Measurements from ENCODE around the gene NFKBIE.
A peak's percentile ranks its signal among the peaks of the same experiment; 100 is the strongest.

The NFKBIE gene

DNA sequence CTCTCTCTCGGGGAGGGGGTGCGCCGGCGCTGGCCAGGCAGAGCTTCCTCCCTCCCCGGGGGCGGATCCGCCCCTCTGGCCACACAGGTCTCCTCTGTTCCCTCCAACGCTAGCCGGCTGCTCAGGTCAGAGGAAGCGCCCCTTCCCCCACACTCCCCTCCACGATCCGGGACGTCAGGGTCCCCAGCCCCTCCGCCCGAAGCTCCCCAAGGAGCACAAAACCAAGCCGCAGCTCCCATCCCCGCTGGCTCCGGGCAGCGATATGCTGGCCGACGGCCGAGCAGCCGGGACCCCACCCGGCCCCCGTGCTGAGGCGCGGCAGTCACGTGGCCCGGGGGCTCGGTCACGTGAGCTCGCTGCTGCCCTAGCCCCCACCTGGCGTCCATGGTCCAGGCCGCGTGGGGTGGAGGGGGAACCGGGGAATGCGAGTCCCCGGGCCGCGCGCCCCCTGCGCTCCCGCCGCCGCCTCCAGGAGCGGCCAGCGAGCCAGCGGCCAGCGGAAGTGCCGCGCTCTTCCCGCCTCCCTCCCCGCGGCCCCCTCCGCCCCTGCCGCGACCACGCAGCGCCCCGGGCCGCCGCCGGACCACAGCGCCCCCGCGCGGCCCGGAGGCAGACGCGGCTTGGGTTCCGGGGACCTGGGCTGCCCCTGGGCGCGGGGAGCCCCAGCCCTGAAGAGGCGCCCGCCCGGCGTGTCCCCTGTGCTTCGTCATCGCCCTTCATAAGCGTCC is 8.2 kb downstream of the NFKBIE start, which contains the start of gene SLC35B2:
SLC35B2 (minus strand) TSS at position 504 of the 728 bp plus-strand sequence; CDS start at position 386, 118 bp downstream.
- peak; percentile 67 to 80 for DNase-seq

DNA sequence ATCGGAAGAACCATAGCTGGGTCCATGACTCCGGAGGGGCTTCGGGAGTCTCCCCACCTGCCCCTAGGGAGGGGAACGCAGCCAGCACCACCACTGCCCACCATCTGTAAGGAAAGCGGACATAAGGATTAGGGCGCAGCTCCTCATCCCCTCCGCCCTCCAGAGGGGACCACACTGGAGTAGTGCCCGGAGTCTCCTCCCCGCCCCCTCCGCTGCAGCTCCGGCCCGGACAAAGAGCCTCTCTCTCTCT is 8.7 kb downstream of the NFKBIE start:
- DNase-seq, result no peak

DNA sequence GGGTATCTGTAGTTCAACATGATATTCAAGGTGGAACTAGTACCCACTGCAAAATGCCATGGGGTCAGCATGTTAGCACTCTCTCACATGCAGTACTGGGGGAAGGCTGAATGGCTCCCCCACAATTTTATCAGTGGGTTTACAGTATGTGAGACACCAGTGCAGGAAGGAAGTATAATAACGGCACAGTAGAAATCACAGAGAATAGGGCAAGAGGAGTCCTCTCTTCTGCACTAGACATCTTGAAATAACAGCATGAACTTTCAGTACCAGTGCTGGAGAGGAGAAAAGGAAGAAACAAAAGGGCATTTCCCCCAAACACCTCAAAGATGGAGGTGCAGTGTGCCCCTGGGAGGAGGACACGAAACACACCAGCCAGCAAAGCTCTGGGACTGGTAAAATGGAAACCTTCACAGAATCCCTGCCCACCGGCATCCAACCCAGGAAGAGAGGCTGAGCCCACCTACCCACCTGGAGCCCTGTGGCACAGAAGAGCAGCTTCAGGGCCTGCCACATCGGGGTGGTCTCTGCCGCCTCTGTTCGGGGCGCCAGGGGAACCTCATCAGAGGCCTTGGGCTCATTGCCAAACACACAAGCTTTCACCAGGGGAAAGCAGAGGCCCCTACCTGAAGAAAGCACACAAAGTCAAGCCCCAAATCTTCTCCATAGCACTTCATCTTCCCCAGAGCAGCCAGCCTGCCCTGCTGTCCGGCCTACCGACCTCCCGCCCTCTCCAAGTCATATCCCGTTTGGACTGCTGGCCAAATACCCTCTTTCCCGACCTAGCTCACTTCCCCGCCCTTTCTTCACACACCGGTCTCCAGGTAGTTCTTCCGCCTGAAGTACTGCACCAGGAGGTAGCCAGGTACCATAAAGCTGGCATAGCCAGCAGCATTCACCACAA is 9.2 kb downstream of the NFKBIE start:
- DNase-seq, result no peak

DNA sequence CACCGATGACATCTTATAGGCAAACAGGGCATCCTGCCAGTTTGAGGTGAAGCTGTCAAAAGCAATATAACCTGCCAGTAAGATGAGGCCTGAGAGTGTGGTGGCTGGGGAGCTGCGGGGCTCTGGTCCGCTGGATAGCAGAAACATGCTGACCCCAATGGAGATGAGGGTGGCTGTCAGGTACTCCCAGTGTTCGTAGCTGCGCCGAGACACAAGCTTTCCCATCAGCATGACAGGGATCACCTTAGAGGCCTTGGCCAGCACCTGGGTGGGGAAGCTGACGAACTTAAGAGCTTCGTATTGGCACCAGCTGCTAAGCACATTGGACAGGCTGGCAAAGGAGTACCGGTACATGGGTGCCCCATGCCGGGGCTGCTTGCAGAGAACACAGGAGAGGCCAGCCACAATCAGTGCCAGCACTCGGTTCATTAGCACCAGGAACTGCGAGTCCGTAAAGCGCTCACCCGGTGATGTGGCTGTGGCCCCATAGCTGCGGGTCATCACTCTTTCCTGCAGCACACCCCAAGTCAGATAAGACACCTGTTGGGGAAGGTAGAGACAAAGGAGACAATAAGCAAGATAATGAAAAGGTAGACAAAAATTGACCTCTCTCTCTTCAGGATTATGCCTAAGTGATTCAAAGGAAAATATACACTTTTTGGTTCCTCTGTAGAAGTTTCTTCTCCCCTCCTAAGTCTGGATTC is 10.1 kb downstream of the NFKBIE start:
- no peak for DNase-seq

DNA sequence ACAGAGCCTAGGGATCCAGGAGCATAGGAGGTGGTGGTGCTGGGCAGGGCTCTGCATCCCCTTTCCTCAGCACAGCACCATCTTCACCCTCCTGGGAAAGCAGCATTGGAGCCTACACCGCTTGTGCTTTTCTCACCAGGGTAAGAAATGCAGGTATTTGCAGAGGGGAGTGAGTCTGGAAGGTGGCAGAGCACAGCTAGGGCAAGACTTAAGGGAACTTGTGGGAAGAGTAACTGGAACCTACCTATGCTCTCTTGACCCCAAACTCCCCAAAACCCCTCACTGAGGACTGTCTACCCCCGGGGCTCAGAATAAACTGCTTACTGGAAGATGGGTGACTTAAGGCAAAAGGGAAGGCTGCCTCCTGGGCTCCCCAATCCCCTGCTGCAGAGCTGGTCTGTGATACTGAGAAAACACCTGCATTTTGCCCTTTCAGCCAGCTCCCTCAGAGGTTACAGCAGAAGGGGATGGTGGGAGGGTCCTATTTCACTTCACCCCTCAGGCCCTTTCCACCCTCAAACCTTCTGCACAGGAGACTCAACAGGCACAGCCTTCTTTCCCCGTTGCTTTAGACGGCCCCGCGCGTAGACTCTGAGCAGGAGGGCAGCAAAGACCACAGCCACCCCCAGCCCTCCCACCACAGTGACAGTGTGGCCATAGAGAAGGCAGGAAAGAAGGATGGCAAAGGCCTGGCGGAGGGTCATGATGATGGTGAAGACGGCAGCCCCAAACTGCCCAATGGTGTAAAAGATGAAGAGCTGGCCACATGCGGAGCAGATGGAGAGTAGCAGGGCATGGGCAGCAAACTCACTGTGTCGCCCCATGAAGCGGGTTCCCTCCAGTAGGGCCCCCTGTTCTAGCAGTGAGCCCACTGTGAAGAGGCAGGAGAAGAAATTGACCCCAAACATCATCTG is 10.9 kb downstream of the NFKBIE start:
- no peak for DNase-seq

DNA sequence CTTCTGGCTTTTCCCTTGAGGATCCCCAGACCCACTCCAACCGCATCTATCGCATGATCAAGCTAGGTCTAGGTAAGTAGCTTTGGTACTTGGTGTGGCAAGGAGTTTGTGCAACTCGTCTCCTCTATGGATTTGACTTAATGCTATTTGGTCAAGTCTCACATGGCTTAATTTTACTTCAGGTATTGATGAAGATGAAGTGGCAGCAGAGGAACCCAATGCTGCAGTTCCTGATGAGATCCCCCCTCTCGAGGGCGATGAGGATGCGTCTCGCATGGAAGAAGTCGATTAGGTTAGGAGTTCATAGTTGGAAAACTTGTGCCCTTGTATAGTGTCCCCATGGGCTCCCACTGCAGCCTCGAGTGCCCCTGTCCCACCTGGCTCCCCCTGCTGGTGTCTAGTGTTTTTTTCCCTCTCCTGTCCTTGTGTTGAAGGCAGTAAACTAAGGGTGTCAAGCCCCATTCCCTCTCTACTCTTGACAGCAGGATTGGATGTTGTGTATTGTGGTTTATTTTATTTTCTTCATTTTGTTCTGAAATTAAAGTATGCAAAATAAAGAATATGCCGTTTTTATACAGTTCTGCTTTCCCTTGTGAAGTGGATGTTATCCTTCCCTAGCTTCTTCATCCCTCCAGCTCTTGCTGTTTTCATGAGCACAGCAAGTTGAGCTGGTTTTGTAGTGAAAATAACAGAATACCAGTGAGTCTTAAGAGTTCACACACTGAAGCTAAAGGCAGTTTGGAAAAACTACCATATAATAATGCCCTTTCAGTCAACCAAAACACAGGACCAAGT is 11.8 kb downstream of the NFKBIE start:
- peak in 1 of 2 experiments; percentile 30 for DNase-seq

DNA sequence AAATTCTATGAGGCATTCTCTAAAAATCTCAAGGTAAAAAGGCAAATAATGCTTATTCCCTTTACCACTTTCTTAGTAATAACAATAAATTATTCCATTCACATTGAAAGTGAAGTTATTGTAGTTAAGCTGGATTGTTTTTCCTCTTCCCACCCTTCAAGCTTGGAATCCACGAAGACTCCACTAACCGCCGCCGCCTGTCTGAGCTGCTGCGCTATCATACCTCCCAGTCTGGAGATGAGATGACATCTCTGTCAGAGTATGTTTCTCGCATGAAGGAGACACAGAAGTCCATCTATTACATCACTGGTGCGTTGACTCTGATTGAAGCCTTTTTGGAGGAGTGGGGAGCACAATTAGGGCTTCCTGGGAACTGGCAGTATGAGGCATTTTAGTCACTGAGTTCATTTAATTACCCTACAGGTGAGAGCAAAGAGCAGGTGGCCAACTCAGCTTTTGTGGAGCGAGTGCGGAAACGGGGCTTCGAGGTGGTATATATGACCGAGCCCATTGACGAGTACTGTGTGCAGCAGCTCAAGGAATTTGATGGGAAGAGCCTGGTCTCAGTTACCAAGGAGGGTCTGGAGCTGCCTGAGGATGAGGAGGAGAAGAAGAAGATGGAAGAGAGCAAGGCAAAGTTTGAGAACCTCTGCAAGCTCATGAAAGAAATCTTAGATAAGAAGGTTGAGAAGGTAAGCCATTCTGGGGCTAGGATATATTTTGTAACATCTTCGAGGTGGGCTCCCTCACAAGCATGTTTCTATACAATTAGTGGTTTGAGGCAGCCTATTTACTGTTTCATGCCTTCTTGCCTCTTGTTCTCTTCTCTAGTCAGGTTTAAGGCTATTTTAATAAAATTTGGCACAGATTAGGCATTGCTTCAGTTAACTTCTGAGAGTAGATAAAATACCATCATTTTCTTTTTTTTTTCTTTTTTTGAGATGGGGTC is 13.5 kb downstream of the NFKBIE start:
- DNase-seq, result no peak

DNA sequence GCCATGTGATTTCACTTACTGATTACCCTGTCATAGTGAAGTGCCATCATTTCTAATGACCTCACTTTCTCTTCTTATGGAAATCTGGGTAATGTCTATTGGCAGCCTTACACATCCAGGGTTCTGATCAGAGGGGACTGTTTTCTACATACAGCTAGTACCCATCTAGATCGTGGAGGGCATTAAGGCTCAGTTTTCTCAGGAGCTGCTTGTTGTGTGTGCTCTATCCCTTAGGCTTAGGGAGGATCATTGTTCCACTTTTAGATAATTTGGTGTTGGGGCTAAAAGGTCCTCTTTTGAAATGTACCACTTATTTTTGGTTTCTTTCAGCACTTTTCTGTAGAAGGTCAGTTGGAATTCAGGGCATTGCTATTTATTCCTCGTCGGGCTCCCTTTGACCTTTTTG is 14.6 kb downstream of the NFKBIE start:
- no peak for DNase-seq

DNA sequence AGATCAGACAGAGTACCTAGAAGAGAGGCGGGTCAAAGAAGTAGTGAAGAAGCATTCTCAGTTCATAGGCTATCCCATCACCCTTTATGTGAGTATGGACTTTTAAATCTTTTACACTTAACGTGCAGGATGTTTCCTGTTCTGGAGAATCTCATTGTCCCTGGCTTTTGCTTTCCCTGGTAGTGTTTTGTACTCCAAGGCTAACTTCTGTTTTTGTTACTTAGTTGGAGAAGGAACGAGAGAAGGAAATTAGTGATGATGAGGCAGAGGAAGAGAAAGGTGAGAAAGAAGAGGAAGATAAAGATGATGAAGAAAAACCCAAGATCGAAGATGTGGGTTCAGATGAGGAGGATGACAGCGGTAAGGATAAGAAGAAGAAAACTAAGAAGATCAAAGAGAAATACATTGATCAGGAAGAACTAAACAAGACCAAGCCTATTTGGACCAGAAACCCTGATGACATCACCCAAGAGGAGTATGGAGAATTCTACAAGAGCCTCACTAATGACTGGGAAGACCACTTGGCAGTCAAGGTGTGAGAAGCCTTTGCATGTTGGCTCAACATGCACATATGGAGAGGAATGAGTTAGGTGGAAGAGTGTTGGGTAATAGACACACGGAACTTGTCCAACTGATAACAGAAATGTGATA is 15.2 kb downstream of the NFKBIE start:
- DNase-seq, result no peak

DNA sequence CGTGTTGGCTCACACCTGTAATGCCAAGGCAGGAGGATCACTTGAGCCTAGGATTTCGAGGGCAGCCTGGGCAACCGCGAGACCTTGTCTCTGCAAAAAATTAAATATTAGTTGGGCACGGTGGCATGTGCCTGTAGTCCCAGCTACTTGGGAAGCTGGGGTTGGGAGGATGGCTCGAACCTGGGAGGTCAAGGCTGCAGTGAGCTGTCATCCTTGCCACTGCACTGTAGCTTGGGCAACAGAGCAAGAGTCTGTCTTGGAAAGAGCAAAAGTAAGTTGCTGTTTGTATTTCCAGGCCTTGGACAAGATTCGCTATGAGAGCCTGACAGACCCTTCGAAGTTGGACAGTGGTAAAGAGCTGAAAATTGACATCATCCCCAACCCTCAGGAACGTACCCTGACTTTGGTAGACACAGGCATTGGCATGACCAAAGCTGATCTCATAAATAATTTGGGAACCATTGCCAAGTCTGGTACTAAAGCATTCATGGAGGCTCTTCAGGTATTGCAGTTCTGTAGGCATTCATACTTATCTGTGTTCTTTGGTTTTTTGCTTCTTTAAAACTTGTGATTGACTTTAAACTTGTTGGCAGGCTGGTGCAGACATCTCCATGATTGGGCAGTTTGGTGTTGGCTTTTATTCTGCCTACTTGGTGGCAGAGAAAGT is 16.1 kb downstream of the NFKBIE start:
- DNase-seq, result no peak

DNA sequence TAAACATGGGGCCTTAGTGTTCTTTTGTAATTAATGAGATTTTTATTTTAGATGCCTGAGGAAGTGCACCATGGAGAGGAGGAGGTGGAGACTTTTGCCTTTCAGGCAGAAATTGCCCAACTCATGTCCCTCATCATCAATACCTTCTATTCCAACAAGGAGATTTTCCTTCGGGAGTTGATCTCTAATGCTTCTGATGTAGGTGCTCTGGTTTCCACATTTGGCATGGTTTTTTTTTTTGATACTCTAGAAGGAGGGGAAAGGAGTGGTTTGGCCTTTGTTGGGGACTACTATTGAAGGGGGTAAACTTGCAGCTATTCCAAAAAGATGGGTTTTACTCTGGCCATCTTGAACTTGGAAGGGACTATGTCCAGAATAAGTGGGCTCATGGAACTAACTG is 16.8 kb downstream of the NFKBIE start:
- no peak for DNase-seq

DNA sequence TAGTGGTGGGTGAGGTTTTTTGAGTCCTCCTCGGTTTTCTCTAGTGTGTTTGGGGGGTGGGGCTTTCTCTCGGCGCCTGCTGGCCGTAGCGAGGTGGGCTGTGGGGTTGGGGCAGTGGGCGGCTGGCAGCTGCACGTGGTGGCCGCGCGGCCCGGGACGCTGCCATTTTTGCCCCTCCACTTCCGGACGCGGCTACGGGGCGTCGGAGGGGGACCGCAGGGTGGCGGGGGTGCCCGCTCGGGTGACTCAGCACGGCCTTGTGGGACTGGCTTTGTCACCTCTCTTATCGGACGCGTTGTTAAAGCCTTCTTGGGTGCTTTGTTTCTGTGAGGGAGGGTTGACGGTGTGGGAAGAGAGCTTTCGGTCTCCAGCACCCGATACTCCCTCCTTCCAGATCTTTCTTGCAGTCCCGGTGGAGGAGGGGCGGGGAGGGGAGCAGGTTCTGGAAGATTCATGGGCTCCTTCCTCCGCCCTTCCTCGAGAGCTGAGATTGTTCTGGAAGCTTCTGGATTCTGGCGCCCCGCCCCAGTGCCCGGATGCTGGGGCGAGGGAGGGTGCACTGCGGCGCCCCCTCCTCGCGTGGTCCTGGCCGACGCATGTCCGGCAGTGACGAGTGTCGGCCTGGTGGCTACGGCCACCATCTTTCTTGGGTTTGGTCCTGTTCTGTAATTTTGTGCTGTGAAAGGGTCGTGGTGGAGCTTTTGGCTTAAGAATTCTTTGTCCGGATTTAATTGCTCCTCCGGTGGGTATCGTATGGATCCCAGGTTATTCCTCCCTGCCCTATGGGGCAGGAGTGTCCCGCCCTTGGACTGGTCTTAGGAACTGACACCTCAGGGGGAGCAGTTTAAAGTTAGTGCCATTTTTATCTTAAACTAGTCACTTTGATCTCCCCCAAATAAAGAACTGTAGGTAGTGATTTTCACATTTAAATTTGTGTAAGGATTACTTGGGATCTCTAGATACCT is 17.7 kb downstream of the NFKBIE start:
- peak; percentile 44 to 51 for DNase-seq

DNA sequence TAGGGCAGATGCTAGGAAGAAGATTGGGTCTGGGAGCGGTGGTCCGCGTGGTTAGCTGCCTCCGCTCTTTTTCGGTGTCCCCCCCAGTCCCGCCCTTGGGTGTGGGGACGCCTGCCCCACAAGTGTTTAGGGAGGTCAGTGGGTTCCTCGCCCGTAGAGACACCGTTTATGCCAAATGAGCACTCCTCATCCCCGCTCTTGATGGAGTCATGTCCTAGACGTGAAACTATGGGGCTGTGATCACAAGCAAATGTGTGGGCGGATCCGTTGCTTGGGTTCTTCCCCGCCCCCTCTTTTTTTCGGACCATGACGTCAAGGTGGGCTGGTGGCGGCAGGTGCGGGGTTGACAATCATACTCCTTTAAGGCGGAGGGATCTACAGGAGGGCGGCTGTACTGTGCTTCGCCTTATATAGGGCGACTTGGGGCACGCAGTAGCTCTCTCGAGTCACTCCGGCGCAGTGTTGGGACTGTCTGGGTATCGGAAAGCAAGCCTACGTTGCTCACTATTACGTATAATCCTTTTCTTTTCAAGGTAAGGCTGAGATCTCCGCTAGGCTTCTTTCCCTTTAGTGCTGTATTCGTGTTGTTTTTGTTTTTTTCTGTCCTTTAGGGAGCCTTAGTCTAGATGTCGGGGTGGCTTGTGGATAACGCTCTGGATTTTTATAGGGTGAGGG is 18.6 kb downstream of the NFKBIE start, which contains the start of gene HSP90AB1:
HSP90AB1 (plus strand) TSS at position 439 of the 675 bp plus-strand sequence. CDS start 1,529 bp downstream, outside the sequence.
- DNase-seq, result peak; percentile 95 to 96

DNA sequence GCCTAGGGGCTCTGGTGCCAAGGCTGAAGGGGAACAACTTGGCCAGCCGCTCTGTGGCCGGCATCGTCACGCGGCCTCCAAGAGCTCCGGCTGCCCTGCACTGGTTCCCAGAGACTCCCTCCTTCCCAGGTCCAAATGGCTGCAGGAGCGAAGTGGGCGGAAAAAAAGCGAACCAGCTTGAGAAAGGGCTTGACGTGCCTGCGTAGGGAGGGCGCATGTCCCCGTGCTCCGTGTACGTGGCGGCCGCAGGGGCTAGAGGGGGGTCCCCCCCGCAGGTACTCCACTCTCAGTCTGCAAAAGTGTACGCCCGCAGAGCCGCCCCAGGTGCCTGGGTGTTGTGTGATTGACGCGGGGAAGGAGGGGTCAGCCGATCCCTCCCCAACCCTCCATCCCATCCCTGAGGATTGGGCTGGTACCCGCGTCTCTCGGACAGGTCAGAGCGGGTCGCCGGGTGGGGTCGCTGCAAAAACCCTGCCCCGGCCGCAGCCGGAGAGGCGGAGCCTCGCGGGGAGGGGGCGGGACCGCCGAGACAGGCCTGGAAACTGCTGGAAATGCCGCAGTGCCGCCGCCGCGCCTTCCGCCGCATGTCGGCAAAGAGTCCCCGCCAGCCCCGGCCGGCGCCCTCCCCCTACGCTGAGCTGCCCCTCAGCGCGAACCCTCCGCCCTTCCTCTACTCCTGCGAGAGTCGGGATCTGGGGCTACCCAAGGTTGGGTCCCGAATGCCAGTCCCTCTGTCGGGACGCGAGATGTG is 19.3 kb downstream of the NFKBIE start:
- DNase-seq, result peak; percentile 57 to 83

DNA sequence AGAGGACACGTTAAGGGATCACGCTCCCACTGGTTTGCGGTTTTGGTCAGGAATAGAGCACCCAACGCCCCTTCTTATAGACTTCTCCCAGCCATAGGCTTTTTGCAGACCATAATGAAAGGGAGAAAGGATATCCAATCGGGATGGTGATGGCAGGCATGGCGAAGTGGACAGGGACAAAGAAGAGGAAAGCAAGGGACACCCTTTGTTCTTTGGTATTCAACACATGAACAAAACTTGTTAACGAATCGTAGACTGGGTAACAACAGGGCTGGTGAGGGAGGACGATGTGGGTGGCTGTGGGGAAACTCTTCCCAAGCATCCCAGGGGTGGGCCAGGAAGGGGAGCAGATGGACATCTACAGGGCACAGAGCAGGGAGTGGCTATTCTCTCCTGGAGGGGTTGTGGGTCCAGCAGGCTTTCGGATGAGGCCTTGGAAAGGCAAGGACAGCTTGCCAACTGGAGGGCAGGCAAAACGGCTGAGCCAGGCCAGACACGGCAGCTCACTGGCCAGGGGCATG is 19.9 kb downstream of the NFKBIE start:
- no peak for DNase-seq

DNA sequence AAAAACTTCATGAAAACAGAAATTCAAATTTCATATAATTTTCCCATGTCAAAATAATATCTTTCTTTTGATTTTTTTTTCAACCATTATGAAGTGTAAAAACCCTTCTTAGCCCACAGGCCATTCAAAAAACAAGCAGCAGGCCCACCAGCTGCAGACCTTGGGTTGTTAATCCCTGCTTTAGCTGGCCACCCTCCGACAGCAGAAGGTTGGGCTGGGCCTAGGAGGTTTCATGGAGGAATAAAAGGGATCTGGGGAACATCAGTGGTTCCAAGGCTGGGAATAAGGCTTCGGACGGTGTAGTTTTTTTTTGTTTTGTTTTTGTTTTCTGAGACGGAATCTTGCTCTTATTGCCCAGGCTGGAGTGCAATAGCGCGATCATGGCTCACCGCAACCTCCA is 22.0 kb downstream of the NFKBIE start:
- DNase-seq, result no peak

Measured in NCI-H1930 (cell line).